NCI-H2081 (cell line): ENCODE results near the gene PSPN.
"Not testable (repeated sequence)": the region's sequence is repeated elsewhere in the genome, so short reads cannot be mapped to it uniquely, and the experiment has no call there.

Experiments used
- DNase-seq, 2 experiments: peaks; one replicate each; lab custom pipeline; 2025; lab: John Stamatoyannopoulos, UW

The PSPN gene

DNA sequence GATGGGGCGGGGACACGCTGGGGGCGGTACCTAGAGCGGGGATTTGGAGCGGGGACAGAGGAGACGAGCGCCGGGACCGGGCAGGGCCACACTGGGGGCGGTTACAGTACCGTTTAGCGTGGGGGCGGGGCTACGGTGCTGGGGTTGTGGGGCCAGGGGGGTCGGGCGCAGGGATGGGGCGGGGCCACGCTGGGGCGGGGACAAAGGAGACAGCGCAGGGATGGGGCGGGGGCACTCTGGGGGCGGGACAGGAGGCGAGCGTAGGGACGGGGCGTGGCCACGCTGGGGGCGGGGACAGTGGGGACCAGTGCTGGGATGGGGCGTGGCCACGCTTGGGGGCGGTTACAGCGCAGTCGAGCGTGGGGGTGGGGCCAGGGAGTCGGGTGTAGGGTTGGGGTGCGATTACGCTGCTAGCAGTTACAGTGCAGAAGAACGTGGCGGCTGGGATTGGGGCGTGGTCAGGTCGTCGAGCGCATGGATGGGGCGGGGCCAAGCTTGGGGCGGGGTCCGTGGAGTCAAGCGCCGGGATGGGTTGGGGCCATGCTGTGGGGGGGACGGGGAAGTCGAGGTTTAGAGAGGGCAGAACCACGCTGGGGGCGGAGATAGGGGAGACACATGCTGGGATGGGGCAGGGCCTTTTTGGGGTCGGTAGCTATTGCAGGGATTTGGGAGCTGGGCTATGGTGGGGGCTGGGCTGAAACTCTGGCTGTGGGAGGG is 2.5 kb downstream of the PSPN start:
- DNase-seq, result peak; percentile 92 to 96

DNA sequence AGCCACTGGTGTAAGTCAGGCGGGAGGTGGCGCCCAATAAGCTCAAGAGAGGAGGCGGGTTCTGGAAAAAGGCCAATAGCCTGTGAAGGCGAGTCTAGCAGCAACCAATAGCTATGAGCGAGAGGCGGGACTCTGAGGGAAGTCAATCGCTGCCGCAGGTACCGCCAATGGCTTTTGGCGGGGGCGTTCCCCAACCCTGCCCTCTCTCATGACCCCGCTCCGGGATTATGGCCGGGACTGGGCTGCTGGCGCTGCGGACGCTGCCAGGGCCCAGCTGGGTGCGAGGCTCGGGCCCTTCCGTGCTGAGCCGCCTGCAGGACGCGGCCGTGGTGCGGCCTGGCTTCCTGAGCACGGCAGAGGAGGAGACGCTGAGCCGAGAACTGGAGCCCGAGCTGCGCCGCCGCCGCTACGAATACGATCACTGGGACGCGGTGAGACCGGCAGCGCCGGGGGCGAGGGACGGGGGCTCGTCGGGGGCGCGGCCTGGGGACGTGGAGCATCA is 3.1 kb downstream of the PSPN start, which contains the start of gene ALKBH7:
TSS of gene ALKBH7 (plus strand) at position 201 of the 502 bp plus-strand sequence. CDS start at position 228, 27 bp downstream.
- DNase-seq, result peak; percentile 98 to 99

DNA sequence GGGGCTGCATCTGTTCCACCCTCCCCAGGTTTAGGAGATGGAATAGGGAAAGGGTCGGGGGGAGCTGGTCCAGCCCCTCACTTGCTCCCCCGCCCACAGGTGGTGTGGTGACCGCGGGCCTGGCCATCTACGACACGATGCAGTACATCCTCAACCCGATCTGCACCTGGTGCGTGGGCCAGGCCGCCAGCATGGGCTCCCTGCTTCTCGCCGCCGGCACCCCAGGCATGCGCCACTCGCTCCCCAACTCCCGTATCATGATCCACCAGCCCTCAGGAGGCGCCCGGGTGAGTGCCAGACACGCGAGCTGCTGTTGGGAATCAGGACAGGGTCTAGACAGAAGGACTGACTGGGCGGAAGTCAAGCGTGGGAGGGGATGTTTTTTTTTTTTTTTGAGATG is 11.4 kb downstream of the PSPN start:
- no peak for DNase-seq

DNA sequence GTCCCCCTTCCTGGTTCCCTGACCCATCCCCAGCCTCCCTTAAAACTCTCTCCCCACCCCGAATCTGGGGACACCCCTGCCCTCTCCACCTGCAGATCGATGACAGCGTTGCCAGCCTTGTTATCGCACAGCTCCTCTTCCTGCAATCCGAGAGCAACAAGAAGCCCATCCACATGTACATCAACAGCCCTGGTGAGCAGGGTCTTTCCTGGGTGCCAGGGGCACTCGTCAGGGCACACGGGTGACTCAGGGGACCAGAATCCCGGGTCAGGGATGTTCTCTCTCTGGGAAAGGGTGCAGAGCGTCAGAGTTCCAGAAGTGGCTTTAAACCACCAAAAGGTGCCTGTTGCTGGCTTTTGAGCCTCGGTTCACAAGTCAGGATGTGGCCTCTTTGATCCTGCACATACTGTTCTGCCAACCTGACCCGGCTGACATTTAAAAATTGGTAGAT is 13.4 kb downstream of the PSPN start:
- DNase-seq, result no peak

DNA sequence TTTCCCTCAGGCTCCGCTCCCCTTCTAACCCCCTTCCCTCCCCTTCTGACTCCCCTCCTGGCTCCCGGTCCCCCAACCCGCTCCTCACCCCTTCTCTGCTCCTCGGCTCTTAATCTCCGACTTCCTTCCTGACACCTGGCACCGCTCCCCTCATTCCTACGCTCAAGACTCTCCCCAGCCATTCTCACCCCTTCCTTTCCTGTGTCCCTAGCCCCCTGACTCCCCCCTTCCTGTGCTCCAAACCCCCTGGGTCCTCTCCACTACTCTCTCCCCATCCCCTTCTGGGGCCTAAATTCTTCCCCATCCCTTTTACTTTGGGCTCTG is 13.7 kb downstream of the PSPN start:
- DNase-seq, result no peak

DNA sequence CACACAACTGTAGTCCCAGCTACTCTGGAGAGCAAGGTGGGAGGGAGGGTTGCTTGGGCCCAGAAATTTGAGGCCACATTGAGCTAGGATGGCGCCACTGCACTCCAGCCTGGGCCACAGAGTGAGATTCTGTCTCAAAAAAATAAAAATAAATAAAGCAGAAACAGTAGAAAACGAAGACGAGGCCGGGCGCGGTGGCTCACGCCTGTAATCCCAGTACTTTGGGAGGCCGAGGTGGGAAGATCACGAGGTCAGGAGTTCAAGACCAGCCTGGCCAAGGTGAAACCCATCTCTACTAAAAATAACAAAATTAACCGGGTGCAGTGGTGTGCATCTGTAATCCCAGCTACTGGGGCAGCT is 14.9 kb downstream of the PSPN start:
- DNase-seq, result not testable (repeated sequence)

DNA sequence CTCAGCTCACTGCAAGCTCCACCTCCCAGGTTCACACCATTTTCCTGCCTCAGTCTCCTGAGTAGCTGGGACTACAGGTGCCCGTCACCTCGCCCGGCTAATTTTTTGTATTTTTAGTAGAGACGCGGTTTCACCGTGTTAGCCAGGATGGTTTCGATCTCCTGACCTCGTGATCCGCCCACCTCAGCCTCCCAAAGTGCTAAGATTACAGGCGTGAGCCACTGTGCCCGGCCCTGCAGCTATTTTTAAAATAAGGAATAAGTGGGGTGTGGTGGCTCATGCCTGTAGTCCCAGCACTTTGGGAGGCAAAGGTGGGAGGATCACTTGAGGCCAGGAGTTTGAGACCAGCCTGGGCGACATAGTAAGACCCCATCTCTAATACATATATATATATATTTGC is 15.3 kb downstream of the PSPN start:
- DNase-seq, result not testable (repeated sequence)

DNA sequence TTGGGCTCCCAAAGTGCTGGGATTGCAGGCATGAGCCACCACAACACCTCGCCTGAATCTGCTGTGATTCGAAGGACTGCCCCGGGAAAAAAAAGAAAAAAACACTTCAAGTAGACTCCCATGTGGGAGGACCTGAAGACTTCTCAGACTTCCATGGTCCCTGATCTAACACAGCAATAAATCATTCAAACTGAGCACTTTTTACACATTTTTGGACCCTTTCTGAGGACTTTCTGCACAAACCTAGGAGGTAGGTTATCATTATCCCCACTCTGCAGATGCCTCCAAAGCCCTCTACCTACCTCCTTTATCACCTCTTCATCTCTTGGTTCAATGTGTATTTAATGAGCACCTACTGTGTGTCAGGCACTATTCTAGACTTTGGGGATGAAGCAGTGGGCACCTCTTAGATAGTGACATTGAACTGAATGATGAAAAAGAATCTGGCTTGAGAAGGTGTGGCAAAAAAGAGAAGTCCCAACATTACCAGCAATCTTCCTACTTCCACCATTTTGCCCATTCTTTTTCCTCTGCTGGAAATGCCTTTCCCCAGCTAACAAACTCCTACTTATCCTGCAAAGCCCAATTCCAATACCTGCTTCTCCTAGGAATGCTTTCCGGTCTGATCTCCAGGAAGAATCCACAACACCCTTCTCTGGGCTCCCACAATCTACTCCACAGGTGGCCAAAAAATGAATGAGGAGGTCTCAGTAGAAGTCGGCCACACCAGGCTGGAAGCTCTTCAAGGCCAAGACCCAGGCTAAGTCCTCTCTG is 16.0 kb downstream of the PSPN start:
- no peak for DNase-seq

DNA sequence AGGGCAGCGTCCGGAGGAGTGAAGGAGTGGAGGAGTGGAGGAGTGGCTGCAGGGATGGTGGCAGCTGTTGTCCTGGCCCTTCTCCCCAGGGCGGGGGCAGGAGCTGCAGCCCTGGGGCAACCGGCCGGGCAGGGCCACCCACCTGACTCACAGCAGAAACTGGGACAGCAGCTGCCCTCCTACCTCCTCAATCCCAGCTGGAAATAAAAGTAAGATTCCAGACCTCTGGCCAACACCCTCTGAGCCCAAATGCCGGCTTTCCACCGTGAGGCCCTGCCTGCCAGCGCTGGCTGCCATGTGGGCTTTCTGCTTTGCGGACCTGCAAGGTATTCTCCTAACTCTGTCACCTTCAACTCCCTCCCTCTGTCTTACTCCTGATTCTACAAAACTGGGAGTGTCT is 17.7 kb downstream of the PSPN start:
- DNase-seq, result no peak

DNA sequence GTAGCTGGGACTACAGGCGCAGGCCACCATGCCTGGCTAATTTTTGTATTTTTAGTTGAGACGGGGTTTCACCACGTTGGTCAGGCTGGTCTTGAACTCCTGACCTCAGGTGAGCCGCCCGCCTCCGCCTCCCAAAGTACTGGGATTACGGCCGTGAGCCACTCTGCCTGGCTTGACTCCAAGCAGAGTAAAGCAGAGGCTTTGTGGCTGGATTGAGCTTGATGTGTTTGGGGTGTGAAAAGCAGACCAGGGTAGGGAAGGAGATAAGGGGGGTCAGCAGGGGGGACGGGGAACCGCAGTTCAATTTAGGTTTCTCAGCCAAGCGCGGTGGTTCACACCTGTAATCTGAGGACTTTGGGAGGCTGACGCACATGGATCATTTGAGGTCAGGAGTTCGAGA is 18.6 kb downstream of the PSPN start:
- no peak for DNase-seq

DNA sequence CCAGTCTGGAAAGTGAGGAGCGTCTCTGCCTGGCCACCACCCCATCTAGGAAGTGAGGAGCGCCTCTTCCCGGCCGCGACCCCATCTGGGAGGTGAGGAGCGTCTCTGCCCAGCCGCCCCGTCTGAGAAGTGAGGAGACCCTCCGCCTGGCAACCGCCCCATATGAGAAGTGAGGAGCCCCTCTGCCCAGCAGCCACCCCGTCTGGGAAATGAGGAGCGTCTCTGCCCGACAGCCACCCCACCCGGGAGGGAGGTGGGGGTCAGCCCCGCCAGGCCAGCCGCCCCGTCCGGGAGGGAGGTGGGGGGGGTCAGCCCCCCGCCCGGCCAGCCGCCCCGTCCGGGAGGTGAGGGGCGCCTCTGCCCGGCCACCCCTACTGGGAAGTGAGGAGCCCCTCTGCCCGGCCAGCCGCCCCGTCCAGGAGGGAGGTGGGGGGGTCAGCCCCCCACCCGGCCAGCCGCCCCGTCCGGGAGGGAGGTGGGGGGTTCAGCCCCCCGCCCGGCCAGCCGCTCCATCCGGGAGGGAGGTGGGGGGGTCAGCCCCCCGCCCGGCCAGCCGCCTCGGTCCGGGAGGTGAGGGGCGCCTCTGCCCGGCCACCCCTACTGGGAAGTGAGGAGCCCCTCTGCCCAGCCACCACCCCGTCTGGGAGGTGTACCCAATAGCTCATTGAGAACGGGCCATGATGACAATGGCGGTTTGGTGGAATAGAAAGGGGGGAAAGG is 20.3 kb downstream of the PSPN start:
- not testable (repeated sequence) for DNase-seq

DNA sequence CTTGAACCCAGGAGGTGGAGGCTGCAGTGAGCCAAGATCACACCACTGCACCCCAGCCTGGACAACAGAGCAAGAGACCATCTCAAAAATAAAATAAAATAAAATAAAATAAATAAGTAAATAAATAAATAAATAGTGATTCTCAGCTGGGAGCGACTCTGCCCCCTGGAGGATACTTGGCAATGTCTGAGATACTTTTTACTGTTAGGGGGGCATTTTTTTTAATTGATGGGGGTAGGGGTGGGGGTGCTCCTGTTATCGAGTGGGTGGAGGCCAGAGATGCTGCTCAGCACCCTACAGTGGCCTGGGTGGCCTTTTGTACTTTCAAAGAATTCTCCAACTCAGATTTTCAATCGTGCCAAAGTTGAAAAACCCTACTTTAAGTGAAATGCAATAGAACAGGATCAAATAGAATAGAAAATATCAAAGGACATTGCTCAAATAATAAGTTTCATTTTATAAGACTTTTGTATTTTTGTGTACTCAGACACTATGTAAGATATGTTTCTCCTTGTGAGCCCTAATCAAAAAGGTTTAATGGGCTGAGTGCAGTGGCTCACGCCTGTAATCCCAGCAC is 21.5 kb downstream of the PSPN start:
- no peak for DNase-seq

DNA sequence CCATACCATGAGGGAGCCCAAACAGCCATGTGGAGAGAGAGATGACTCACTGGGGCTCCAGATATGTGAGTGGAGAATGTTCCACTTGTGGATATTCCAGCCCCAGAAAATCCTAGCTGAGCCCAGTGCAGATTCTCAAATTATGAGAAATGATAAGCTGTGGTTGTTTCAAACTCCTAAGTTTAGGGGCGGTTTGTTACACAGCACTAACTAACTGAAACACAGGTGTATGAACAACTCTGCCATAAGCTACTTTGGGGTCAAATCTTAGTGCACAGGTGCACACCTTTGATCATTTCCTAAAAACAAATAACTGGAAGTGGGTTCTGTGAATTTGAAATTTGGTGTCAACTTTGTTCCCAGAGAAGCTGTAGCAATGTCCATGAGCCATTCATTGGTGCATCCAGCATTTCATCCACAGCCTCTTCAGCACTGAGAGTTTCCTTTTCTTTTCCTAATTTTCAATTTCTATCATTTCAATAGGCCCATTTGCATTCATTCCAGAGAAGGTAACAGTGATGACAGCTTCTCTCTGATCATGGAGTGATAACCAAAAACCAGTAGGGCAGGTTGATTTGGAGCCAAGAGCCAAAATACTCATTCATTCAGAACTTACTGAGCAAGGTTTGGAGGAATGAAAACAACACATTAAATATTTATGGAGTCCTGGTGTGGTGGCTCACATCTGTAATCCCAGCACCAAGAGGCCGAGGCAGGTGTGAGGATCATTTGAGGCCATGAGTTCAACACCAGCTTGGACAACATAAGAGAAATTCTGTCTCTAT is 23.2 kb downstream of the PSPN start:
- DNase-seq, result no peak

DNA sequence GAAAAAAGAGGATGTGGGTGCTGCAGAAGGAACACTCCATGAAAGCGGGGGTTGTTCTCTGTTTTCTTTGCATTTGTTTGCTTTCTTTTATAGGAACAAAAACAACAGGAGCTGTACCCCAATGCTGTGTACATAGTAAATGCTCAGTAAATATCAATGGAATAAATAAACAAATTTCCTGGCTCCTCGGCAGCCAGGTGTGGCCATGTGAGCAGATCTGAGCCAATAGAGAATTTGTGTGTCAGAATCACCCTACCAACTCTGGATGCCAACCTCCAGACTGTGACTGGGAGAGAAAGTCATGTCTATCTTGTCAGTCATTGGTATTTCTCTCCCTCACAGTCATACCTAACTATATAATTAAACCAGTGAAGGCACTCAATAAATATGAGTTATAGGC is 25.0 kb downstream of the PSPN start:
- no peak for DNase-seq

DNA sequence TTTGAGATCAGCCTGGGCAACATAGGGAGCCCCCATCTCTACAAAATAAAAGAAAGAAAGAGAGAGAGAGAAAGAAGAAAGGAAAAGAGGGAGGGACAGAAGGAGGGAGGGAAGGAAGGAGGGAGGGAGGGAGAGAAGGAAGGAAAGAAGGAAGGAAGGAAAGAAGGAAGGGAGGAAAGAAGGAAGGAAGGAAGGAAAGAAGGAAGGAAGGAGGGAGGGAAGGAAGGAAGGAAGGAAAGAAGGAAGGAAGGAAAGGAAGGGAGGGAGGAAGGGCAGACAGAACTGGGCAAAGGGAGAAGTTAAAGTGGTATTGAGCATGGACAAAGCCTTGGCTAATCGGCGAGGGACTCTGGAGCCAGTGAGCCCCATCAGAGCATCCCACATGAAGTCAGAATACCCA is 26.5 kb downstream of the PSPN start:
- DNase-seq, result not testable (repeated sequence)

DNA sequence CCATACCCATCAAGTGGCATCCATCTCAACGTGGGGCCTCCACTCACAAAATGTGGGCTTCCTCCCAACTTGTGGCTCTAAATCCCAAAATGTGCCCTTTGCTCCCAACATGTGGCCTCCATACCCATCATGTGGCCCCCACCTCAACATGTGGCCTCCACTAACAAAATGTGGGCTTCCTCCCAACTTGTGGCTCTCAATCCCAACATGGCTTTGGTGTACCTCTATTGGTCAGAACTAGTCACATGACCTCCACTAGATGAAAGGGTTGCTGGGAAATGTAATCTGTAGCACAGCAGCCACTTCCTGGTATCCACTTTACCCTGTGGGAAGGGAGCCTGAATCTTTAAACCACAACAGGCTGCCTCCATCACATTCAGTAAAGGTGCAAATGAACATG is 32.3 kb downstream of the PSPN start:
- DNase-seq, result no peak

DNA sequence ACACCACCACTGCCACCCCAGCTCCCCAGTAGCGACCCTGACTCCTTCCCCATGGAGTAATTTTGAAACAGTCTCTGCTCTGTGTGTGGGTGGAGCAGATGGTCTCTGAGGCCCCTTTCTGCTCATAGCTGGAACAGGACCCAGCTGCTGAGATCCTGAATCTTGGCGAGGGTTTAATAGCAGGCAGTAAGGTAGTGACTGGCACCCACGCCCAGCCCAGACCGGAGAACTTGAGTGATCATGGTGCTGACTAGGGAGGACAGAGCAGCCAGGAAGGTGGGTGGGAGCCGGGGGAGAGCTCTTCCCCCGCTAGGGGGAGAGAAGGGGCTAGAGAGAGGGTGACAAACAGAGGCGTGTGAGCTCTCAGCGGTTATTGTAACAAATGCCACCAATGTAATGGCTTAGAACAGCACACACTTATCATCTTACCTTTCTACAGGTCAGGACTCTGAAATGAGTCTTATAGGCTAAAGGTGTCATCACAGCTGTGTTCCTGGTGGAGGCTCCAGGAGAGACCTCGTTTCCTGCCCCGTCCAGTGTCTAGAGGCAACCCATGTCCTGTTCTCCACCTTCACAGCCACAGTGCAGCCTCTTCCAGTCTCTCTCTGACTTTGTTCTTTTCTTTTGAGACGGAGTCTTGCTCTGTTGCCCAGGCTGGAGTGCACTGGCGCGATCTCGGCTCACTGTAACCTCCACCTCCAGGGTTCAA is 35.1 kb downstream of the PSPN start:
- DNase-seq, result no peak

DNA sequence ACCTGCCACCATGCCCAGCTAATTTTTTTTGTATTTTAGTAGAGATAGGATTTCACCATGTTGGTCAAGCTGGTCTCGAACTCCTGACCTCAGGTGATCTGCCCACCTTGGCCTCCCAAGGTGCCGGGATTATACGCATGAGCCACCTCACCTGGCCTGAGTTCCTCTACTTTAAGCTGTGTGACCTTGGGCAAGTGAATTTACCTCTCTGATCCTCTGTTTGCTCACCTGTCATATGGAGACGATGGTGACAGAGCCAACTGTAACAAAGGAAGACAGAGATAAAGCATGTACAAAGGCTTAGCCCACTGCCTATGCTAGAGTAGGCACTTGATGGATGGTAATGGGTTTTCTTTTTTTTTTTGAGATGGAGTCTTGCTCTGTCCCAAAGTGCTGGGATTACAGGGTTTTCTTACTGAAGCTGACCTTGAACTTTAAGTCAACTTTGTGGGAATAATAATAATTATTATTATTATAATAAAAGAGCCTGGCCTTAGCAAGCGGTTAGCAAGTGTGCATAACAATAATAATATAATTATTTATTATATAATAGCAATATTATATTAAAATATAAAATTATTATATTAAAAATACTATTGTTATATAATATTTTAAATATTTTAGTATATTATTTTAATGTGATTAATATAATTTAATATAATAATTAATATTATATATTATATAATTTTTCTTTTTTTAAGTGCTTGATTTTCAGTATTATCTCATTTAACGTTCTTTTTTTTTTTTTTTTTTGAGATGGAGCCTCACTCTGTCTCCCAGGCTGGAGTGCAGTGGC is 41.0 kb downstream of the PSPN start:
- no peak for DNase-seq

DNA sequence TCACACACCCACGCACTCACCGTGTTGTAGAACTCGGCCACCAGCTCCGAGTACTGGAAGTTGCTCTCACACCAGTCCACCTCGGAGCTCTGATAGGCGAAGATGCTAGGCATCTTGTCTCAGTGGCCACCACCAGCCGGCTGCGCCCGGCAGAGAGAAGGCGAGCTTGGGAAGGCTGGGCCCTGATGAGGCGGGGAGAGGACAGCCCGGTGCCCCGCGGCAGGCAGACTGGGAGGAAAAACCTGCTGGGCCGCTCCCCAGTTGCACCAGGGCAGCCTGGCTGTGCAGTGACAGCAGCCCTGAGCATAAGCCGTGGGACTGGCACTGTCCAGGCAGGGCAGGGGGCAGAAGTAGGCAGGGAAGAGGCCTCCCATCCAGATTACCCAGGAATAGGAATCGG is 42.3 kb downstream of the PSPN start, which contains the start of gene ACER1:
TSS of gene ACER1 (minus strand) at position 174 of the 400 bp plus-strand sequence. CDS start at position 113, 61 bp downstream.
- no peak for DNase-seq

DNA sequence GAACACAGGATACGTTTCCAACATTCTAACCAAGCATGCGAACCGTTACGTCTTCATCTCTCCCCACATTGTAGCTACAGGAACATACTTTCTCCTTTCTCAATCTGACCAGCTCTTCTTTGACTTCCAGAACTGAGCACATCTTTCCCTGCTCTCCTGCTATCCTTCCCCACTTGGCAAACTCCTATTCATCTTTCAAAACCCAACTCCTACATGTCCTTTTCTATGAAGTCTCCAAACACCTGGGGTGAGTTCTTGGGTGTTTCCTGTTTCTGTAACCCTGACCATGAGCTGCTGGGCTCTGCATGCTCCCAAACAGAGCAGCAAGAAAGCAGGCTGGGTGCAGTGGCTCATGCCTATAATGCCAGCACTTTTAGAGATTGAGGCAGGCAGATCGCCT is 48.9 kb downstream of the PSPN start:
- DNase-seq, result no peak
